Activated CD8-positive, alpha-beta memory T cell treated with anti-CD3 and anti-CD28 coated beads, Interleukin-2, amount 50 U/mL, for 4 hours (primary cell): Measurements from ENCODE around the gene KLHL35.

Experiments used
- DNase-seq: peaks from one replicate; pipeline ENCODE4 v3.0.0-alpha.2; 2020

The KLHL35 gene, protein sequence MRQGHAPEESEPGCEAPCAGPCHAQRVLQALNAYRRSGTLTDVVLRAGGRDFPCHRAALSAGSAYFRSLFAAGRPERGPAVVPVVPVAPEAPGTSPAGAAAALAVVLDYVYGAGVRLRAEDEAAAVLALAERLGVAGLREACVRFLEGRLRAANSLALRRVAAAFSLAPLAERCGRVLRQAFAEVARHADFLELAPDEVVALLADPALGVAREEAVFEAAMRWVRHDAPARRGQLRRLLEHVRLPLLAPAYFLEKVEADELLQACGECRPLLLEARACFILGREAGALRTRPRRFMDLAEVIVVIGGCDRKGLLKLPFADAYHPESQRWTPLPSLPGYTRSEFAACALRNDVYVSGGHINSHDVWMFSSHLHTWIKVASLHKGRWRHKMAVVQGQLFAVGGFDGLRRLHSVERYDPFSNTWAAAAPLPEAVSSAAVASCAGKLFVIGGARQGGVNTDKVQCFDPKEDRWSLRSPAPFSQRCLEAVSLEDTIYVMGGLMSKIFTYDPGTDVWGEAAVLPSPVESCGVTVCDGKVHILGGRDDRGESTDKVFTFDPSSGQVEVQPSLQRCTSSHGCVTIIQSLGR

DNA sequence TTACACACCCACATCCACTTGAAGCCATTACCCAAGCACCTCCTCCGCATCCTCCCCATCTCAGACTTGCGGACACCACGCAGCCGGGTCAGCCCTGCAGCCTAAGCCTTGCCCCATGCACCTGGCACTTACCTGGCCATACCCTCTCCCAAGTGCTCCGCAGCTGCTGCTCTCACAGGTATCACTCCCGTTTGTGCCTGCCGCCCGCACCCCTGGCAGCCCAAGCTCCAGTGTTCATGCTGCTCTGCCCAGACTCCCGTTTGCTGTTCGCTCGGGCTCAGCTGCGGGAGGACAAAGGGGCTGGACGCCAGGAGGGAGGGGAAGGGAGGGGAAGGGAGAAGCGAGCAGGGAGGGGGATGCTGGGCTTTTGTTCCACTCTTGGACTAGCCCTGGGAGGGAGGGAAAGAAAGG lies at the start of gene KLHL35:
Gene KLHL35, minus strand, starts transcription at position 293 of the 411 bp plus-strand sequence. CDS start 2,574 bp downstream, outside the sequence.
- no peak for DNase-seq

DNA sequence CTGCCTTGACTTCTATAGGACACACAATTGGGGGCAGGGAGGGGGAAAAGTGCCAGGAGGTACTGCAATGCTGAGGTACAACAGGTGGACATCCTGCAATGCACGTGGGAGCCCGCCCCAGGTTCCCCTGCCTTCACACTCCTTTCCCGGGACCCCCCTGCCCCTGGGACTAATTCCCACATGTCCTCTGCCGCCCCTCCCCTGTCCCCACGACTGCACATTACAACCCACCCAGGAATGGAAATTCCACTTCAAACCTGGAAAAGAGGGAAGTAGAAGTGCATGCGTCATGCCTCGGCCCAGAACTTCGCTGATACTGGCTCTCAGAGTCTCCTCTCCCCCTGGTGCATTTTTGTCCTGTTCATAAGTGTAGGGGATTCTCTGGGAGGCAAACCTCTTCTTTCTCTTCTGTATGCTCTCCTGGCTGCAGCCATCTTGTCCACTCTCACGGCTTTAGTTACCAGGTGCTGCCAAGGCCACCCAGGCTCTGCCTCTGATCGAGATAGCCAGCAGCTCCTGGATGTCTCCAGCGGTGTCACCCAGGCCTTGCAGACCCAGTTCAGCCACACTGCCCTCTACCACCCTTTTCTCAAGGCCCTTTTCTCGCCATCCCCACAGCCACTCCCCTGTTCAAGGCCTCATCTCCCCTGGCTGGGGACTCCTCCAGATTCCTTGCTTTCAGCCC lies 49.1 kb upstream of the KLHL35 start:
- DNase-seq: no peak

DNA sequence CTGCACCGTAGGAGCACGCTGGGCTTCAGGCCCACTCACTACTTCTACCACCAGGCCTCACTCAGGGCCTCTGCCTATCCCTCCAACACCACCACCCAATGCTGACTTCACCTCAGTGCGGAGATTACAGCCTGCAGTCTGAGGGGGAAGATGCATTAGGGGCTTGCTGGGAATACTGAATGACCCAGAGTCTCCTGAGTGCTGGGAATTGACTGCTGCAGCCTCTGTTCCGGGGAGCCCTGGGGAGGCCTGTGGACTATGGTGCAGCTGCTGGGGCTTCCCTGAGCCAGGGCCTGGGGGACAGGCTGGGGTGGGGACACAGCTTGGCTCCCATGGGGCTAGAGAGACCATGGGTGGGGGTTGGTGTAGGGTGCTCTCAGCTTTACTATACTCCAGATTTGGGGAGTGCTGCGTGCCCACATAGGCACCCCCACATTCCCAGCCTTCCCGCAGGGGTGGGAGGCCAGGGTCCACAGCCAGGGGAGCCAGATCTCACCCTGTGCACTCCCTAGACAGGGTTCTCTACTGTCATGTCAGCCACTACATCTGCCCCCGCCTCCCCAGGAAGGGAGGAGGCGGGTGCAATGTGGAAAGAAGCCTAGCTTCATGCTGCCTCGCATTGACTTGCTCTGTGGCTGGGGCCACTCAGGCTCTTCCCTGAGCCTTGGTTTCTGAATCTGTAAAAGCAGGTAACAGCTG lies 48.4 kb upstream of the KLHL35 start:
- no peak for DNase-seq

DNA sequence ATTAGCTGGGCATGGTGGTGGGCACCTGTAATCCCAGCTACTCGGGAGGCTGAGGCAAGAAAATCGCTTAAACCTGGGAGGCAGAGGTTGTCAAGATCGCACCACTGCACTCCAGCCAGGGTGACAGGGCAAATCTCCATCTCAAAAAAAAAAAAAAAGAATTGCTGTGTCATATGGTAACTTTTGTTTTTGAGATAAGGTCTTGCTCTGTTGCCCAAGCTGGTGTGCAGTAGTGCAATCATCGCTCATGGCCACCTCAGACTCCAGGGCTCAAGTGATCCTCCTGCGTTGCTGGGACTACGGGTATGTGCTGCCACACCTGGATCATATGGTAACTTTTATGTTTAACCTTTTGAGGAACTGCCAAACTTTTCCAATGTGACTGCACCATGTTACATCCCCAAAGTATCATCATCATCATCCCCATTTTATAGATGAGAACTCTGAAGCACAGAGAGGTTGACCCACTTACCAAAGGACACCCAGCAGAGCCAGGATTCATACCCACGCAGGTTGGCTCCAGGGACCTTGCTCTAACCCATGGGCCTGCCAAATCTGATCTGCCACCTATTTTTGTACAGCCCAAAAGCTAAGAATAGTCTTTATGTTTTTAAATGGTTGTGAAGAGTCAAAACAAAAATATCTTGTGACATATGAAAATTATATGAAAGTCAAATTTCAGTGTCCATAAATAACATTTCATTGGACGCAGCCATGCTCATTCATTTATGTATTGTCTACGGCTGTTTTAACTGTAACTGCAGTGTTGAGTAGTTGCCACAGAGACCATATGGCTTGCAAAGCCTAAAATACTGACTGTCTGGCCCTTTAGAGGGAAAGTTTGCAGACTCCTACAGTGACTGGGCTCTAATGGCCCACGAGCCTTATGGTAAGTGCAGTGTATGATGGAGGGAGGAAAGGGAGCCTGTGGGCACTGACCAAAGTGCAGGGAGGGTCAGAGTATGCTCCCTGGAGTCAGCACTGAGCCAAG lies 47.5 kb upstream of the KLHL35 start:
- DNase-seq: no peak

DNA sequence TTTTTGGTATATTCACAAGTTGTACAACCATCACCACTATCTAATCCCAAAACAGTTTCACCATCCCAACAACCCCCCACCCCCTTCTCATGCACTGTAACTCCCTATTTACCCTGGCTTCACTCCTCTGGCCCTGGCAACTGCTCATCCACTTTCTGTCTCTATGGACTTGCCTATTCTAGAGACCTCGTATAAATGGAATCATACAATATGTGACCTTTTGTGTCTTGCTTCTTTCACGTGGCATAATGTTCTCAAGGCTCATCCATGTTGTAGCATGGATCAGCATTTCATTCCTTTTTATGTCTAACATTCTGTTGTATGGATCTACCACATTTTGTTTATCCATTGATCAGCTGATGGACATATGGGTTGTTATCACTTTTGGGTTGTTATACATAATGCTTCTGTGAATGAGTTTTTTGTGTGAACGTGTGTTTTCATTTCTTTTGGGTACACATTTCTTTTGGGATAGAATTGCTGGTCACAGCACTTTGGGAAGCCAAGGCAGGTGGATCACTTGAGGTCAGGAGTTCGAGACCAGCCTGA lies 46.7 kb upstream of the KLHL35 start:
- no peak for DNase-seq

DNA sequence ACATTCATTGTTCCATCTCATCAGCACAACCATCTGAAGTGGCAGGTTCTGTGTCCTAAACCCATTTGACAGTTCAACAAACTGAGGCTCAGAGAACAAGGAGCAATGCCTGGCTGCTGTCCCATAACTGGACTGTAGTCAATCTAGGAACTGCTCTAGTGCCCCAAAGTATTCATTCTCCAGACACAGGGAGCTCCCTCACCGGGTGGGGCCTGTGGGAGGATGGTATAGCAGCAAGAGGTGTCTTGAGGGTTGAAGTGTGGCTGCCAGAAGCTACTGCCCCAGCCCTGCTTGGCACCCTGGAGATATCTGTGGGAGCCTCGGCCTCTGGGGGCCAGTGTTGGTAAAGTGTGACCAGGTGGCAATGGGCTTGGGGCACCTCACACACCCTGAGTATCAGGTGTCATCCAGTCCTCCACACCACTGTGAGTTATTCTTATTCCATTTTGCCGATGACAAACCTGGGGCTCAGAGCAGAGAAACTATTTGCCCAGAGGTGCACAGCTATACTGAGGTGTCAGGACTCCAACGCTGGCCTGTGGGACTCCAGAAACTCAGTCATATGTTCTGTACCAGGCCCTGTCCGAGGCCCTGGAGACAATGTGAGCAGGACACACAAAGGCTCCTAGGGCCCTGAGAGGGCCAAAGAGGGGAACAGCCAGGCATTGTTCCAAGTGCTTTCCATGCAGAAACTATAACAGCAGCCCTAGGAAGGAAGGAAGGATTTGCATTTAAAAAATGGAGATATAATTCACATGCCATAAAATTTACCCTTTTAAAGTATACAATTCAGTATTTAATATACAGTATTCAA lies 46.0 kb upstream of the KLHL35 start:
- no peak for DNase-seq

DNA sequence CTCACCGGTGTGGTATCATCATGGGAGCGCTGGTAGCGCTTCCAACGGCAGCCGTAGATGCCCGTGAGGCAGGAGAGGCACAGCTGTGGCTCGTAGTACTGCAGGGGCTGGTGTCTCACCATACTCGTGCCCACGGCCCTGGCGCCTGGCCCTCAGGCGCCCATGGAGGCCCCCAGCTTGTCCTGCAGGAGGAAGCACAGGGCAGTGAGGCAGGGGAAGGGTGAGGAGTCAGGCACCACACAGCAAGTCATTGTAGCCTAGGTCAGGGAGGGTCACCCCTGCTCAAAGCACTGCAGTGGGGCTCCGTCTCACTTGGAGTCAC lies 44.6 kb upstream of the KLHL35 start:
- DNase-seq: no peak

DNA sequence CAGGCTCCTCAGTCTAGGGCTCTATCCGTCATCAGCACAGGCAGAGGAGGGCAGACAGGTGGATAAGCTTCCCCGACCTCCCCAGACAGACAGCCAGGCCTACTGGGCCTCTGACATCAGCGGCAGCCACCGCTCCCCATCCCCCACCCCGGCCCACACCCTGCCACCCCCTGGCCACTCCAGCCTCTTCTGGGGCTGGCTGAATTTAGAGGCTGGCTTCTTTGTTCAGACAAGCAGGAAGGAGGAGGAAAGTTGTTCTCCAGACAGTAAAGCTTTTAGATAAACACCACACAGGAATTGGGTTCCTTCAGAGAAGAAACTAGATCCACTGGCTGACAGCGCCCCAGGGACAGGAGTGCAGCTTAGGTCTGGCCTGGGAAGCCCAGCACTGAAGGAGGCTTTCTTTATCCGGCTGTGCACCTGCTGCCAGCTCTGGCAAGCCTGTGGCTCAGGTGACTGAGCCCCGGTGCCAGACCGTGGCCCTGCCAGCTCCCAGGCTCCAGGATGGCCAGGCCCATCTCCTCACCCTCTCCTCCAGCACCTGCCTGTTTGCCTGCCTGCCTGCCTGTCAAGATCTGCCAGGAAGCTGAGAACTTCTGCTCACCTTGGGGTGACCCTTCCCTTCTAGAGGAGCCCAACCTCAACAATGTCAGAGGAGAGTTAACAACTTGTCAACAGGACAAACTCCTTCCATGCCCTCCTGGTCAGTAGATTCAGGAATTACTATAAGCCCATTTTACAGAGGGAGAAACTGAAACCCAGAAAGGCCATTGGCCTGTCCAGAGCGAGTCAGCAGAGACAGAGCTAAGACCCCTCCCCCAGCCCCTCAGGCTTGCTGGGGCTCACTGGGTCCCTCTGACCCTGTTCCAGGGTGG lies 44.0 kb upstream of the KLHL35 start:
- DNase-seq: no peak

DNA sequence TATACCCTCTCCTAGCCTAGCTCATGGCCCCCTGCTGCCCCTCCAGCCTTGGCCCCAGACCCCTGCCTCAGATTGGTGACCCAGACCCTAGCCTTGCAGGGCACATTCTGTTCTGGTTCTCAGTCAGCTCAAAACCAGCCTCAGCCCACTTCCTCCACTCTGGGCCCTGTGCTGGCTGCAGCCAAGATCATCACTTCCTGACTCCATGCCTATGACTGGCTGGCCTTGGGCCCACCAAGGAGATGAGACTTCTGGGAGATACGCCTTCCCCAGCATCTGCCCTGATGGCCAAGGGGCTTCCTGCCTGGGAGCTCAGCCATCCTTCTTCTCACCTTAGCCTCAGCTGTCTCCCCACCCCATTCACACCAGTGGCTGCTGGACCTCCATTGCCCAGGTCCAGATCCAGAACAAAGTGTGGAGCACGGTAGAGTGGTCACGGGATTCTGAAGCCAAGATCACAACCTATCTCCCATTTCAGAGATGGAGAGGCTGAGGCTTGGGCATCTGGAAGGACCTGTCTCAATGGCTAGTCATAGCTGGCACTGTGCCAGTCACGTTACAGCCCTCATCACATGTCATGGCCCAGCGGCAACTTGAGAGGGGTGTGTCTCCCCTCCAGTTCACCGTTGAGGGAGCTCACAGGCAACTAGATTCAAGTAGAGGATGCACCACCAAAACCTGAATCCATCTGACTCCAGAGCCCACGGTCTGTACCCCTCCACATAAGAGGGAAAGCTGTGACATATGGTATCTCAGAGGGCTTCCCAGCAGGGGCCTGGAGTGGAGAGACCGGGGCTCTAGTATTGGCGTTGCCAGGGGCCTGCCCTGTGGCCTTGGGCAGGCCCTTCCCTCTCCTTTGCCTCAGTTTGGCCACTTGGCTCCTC lies 43.0 kb upstream of the KLHL35 start:
- no peak for DNase-seq

DNA sequence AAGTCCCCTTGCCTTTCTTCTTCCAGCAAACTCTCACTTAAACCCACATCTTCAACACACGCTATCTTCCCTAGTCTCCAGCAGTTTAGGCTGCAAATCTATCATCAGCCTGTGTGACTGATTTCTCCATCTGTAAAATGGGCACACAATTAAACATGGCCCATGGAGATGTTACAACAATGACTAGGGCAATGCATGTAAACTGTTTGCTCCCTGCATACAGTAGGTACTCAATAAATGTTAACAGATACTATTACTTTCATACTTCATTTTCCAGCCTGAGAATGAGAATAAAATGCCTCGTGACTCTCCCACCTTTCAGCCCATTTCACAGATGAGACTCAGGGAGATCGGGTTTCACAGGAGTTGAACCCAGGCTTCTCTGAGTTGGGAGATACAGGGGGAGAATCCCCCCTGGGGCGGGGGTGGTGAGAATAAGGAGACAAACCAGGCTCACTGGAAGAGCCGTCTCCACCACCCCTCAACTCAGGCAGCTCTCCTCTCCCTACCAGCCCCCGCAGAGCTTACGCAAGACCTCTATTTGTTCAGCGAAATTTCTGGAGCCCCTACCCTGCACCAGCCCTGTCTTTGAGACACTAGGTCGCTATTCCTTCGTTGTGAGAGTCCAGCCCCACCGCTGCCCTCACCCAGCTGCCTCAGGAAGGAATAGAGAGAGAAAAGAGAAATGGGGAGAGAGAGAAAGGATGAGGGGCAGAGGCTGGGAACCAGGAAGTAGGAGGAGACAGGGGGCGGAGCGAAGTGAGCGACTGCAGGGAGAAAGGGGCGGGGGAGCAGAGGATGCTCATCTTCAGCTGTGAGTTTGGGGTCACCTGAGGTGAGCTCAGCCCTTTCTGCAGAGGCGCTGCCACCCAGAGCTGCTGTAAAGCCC lies 42.1 kb upstream of the KLHL35 start:
- peak; percentile 66 for DNase-seq

DNA sequence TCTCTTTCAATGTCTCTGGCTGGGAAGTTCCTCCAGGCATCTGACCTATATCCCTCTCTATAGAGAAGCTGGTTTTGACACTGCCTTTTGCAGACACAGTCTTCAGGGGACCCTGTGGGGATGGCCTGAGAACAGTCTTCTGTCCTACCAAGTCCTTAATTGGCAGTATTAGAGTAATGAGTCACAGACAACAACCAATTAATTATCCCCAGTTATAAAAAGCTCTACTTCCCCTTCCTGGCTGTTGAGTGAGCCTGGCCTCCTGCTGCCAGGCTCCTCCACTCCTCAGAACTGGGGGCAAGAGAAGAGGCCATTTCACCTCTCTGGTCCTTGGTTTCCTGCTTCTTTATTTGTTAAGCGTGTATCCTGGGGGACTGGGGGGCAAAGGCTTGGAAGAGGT lies 41.2 kb upstream of the KLHL35 start:
- no peak for DNase-seq

DNA sequence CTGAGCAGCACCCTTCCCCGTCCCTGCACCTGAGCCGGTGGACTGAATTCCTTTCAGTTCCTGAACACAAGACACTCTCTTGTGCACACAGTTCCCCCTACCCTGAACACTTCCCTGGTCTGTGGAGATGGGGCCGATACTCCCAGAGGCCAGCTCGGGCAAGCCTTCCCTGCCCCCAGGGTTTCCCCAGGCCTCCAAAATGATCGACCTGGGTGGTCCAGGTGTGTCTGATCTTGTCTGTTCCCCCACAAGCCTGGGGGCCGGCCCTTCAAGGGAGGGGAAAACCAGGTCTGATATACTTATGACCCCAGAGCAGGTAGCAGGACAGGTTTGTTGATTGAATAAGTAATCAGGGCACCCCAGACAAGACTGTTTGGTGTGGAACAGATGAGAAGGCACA lies 40.7 kb upstream of the KLHL35 start:
- DNase-seq: no peak

DNA sequence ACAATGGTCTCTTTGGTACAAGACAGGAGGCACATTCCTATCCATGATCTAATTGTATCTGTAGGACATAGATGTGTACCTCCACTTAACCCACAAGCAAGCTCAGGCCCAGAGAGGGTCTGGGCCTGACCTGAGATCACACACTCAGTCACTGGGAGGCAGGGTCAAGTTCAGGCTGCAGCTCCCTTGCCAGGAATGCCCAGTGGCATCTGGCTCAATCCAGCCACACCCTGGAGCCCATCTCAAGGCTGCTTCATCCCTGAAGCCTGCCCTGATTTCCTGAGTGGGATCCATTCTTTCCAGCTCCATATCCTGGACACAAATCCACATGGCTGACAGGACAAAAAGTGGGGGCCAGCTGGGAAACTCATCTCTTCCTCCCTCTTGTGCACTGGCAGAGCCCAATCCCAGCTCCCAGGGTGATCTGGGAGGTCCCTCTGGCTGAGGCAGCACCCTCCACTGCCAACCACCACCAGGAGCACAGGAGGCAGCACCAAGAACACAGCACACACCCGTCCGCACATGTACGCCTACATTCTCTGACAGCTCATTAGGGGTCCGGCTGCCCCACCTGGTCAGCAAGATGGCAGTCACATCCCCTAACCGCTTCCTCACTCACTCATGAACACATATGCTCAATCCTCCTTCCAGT lies 39.2 kb upstream of the KLHL35 start:
- no peak for DNase-seq

DNA sequence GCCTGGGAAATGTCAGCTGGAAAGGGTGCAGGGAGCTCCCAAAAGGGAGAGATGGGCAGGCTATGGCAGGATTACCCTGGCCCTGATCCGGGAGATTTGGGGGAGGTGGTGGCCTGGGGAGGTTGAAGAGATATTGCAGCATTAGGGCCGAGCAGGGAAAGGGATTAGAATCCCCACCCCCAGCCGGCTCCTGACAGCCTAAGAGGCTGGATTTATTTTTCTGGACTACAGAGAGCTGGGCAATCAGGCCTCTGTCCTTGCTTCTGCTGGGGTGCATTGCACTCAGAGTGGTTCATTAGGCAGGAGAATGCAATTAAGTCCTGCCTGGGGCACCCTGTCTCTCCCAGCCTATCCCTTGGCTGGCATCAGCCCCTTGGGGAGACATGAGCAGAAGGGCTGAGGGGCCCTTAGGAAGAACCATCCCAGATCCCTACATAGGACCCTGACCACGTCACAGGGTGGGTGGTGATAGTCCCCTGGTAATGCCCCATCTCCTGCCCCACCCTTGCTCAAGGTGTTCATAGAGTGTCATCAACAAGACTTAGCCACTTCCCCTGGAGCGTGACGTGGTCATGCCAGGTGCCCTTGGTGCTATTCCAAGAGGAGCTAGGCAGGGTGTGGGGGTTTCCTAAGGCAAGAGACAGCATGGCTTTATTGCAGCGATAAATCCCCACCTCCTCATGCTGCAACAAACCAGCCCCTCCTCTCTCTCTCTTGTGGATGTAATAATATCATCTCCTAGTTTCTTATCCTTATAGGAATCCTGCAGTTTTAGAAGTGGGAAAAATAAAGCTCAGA lies 38.4 kb upstream of the KLHL35 start:
- DNase-seq: no peak

DNA sequence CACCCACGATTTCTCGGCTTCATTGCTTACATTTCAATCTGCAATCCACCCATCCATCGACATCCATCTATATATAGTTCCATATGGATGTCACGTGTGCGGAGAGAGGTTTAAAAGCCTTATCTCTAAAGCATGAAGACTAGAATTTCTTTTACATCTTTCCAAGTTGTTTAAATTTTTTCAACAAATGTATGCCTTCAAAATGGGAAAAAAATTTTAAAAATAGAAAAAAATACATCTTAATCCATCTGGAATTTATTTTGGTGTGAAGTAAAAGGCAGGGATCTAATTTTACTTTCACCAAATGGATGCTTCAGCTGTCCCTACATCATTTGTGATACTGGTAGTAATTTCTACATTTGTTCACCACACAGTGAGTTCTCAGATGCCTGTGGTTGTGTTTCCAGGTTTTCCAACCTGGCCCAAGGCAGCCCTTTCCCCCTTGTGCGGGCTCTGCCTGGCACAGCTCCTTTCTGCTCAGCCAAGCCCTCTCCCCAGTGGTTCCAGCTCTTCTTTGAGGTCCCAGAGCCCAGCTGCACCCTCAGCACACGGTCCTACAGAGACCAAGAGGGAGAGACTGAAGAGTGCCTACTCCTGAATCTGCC lies 37.6 kb upstream of the KLHL35 start:
- no peak for DNase-seq

DNA sequence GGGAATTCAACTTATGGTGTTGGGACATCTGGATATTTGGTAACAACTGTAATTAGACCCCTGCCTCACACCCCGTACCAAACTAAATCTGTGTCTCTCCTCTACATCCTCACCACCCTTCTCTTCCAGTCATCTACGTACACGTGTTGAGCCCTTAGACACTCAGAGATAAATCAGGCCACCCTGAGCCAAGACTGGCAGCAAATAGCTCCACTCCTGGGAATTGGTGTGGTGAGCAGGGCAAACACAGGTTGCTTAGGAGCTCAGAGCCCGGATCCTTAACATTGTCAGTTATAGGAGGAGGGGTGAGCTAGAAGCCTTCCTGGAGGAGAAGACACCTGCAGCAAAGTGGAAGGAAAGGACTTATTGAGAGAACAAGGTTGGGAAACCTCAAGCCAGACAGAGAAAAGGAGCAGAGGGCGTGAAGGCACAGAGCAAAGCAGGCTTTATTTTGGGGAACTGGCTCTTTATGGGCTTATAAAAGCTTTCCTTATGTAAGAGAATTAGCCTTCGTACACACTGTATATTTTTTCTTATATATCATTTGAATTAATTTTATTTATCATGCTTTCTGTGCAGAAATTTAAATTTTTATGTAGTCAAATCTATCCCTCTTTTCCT lies 36.9 kb upstream of the KLHL35 start:
- DNase-seq: no peak
